Skin epidermis (tissue), 12 donors: Measurements from ENCODE around the gene MICAL2.

ENCODE experiments used
- H3K27ac ChIP-seq, 21 experiments: fragments of 200-600 bp; sonication (generic) in 11 of 21; one replicate each; pipeline ENCODE4 v1.5.0; 2020; ENCODE audit warnings: mild to moderate bottlenecking in 3 of 21, inconsistent platforms in 2 of 21, moderate library complexity in 2 of 21
- H3K4me3 ChIP-seq, 7 experiments: fragments of 200-600 bp; sonication (generic) in 2 of 7; one replicate each; pipeline ENCODE4 v1.5.0; 2020; ENCODE audit warnings: inconsistent platforms in 2 of 7, mild to moderate bottlenecking in 2 of 7, moderate library complexity in 1 of 7

The MICAL2 gene

DNA sequence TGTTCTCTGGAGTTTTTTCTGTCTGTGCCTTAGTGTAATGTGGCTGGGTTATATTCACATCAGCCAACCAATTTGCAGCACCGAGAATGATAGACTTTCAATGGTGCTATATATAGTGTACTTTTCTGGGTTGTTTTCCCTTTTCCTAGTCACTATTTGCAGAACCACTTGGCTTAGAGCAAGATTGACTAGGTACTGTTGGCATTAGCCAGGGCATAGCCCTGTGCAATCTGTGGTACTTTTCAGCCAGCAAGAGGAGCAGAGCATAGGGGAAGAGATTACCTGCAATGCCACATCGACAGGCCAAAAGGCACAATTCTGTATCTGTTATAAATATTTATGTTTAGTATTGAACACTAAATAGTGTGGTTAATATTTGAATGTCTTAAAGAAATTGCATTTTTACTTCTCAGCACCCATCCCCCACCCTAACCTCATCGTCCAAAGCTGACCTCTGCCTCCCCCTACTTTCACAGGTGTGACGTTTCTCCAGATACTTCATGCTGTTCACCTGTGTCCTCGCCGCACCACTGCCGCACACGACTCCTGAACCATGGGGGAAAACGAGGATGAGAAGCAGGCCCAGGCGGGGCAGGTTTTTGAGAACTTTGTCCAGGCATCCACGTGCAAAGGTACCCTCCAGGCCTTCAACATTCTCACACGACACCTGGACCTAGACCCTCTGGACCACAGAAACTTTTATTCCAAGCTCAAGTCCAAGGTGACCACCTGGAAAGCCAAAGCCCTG lies 51.4 kb downstream of the MICAL2 start:
- no peak overlapping the region for H3K4me3 ChIP-seq
- peak overlapping the region in 2 of 21 experiments; percentile 74 to 76 for H3K27ac ChIP-seq

DNA sequence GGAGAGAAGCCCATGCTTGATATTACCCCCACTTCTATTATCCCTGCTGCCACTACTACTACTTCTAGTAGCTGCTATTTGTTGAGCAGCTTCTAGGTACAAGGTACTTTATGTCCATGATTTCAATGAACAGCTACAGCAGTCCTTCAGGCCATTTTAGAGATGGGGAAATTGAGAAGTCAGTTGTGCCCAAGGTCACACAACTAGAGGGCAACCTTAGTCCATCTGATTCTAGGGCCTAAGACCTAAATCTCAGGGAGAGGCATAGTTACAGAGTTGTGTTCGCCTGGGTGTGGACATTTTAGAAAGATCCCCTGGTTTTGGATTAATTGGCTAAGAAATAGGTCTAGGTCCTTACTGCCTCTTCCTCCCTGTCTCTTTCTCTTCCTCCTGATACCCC lies 52.3 kb downstream of the MICAL2 start:
- Histone ChIP-seq H3K27ac (peak overlapping the region in 3 of 21 experiments; percentile 11 to 76 (median 74)), H3K4me3 (no peak overlapping the region)

GRCh38 chr11:12163181-12163941 lies 53.0 kb downstream of the MICAL2 start:
- peak overlapping the region in 16 of 21 experiments; percentile 0 to 76 (median 49) for H3K27ac ChIP-seq
- H3K4me3 ChIP-seq = no peak overlapping the region

DNA sequence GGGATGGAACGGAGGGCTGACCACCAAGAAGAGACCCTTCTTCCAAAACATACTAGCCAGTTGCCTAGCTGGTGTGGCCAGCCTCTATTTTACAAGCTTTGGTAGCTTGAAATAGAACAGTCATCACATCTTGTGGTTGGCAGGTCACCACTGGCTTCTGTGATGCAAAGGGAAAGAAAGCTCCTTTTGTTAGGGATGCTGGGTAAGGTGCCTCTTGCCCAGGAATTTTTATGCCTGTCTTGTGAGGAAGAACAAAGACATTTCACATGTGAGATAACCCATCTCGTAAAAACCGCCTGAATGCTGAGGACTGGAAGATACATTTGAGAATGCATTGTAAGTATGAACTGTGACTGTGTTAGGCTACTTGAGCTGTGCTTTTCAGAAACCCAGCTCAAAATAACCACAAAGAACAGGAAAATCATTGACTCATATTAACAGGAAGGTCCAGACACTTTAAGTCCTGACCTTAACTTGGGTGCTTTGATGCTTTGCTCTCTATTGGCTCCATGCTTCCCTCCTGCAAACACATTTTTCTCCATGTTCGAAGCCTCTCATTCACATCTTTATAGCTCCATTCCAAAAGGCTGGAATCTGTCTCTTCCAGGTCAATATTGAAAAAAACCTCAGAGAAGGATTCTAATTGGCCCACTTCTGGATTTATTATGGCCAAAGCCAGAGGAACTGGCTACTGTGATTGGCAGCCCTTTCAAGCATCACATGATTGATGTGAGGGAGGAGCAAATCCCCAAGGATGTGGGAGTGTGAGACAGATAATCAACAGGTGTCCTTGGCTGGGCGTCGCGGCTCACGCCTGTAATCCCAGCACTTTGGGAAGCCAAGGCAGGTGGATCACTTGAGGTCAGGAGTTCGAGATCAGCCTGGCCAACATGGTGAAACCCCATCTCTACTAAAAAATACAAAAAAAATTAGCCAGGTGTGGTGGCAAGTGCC lies 53.9 kb downstream of the MICAL2 start:
- H3K4me3 ChIP-seq = no peak overlapping the region
- peak overlapping the region in 17 of 21 experiments; percentile 0 to 76 (median 48) for H3K27ac ChIP-seq

- no peak overlapping the region for H3K4me3 ChIP-seq
- peak overlapping the region in 4 of 21 experiments; percentile 16 to 76 (median 52) for H3K27ac ChIP-seq
These were observed 55.0 kb downstream of the MICAL2 start for GRCh38 chr11:12165237-12165875.

- H3K27ac ChIP-seq = peak overlapping the region in 9 of 21 experiments; percentile 6 to 76 (median 44)
- no peak overlapping the region for H3K4me3 ChIP-seq
These were observed 56.1 kb downstream of the MICAL2 start for GRCh38 chr11:12166299-12167060.

GRCh38 chr11:12167061-12168000 lies 56.9 kb downstream of the MICAL2 start:
- peak overlapping the region in 10 of 21 experiments; percentile 6 to 76 (median 32) for H3K27ac ChIP-seq

GRCh38 chr11:12168114-12168513 lies 57.7 kb downstream of the MICAL2 start:
- H3K4me3 ChIP-seq = no peak overlapping the region
- peak overlapping the region in 2 of 21 experiments; percentile 57 to 76 for H3K27ac ChIP-seq

More at GRCh38 chr11:12167061-12168000, 56.9 kb downstream of the MICAL2 start:
- no peak overlapping the region for H3K4me3 ChIP-seq

DNA sequence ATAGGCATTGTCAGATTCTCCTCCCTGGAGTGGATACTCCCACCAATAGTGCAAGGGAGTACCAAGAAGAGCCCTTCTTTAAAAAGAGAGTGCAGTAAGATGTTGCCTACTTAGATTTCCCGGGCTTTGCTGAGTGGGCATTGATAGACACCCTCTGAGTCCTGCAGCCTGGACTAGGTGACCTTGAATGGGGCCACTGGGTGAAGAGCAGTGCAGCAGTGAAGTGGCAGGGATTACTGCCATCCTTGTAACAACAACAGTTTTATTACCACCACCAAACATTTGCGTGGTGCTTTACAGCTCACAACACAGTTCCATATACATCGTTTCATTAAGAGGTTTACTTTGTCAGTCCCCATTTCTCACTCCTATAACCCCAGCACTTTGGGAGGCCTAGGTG lies 59.4 kb downstream of the MICAL2 start:
- peak overlapping the region in 2 of 21 experiments; percentile 31 to 60 for H3K27ac ChIP-seq
- H3K4me3 ChIP-seq = no peak overlapping the region

DNA sequence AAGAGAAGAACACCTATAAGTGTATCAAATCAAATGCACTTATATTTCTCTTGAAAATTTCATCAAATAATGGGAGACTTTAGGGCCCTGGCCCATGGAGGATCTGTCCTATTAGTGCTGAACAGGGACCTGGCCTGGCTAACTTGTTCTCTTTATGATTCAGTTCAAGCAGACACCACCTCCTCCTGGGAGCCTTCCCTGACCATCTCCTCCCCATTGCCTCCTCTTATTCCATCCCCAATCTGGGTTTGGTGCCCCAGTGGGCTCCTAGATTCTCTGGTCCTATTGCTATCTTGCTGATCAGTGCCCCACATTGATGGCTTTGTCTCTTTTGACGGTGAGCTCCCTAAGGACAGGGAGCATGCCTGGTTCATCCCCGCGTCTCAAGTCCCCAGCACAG lies 60.1 kb downstream of the MICAL2 start:
- H3K4me3 ChIP-seq = no peak overlapping the region
- H3K27ac ChIP-seq = peak overlapping the region in 10 of 21 experiments; percentile 4 to 63 (median 50)

DNA sequence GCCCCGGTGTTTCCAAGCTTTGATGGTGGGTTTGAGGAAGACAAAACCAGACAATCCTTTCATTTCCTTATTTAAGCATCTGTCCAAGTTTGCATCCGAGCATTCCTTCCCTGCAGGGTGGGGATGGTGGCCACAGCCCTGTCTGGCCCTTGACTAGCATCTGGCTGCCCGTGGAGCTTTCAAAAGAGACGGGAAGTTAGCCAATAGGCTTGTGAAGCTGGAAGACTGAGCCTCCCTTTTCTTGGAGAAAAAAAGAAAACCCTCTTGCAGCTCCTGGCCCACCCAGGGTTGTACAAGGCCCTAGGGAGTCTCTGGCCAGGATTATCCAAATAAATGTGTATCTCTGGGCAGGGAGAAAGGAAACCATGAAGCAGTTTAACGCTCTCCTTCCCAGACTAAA lies 60.6 kb downstream of the MICAL2 start:
- Histone ChIP-seq H3K27ac (peak overlapping the region in 14 of 21 experiments; percentile 4 to 63 (median 52)), H3K4me3 (no peak overlapping the region)

GRCh38 chr11:12171921-12172320 lies 61.5 kb downstream of the MICAL2 start:
- peak overlapping the region in 2 of 21 experiments; percentile 28 to 78 for H3K27ac ChIP-seq
- no peak overlapping the region for H3K4me3 ChIP-seq

GRCh38 chr11:12172493-12173013 lies 62.2 kb downstream of the MICAL2 start:
- H3K27ac ChIP-seq = peak overlapping the region in 2 of 21 experiments; percentile 31 to 78
- no peak overlapping the region for H3K4me3 ChIP-seq

DNA sequence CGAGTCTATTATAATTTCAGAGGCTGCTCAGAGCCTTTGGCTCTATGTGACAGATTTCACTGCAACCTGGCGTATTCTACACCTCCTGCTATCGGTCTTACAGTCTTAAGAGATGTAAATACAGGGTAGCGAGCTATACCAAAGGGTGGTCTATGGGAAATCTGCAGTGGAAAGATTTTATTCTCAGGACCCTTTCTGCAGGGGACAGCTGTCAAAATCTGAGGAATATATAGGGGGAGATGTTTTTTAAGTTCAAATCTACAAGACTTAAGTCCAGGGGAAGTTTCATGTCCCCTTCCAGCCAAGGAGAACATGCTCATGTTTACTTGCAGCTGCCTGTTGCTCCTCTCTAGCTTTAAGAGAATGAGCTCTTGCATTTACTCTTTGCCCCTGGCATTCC lies 62.7 kb downstream of the MICAL2 start:
- H3K27ac ChIP-seq = peak overlapping the region in 4 of 21 experiments; percentile 20 to 78 (median 28)
- H3K4me3 ChIP-seq = no peak overlapping the region

DNA sequence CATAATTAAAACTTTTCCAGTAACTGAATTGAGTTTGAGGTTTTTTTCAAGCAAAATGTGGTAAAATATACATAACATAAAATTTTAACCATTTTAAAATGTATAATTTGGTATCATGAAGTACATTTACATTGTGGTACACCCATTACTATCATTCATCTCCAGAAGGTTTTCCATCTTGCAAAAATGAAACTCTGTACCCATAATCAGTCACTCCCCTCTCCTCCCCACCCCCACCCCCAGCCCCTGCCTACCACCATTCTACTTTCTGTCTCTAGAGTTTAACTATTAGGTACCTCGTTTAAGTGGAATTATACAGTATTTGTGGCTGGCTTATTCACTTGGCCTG lies 63.7 kb downstream of the MICAL2 start:
- no peak overlapping the region for H3K4me3 ChIP-seq
- H3K27ac ChIP-seq = peak overlapping the region in 4 of 21 experiments; percentile 24 to 78 (median 54)

DNA sequence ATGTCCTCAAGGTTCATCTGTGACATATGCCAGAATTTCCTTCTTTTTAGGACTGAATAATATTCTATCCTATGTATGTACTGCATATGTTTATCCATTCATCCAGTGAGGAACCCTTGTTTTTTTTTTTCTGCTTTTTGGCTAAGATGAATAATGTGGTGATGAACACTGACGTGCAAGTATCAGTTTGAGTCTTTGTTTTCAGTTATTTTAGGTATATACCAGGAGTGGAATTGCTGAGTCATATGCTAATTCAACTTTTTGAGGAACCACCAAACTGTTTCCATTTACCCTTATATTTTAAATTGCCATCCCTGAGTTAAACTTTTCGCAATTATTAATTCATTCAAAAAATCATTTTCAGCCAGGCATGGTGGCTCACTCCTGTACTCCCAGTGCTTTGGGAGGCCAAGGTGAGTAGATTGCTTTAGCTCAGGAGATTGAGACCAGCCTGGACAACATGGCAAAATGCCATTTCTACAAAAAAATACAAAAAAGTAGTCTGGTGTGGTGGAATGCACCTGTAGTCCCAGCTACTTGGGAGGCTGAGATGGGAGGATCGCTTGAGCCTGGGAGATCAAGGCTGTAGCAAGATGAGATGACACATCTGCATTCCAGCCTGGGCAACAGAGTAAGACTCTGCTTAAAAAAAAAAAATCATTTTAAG lies 64.2 kb downstream of the MICAL2 start:
- Histone ChIP-seq H3K4me3 (no peak overlapping the region), H3K27ac (peak overlapping the region in 9 of 21 experiments; percentile 10 to 78 (median 59))
